ENCODE results near the gene GNB1. TPM values are rescaled to one million over a fixed set of nuclear protein-coding genes. Genes with fewer than 3 reads are reported as not detected.

The GNB1 gene
- total RNA-seq, 1 experiment from 2014 or later: 400 TPM

GRCh38 chr1:1877865-1878436 lies 12.9 kb downstream of the GNB1 start:
- DNase-seq: no peak
- Mint-ChIP-seq H3K27me3 (ENCODE audit: low read depth) (no peaks in the 10 kb centered on the region), H3K27ac (peak overlapping the region in 1 of 3 experiments; percentile 39; a peak in 2 of 7 replicates), H3K4me3 (no peak overlapping the region), H3K4me1 (peaks cover 38 to 48% of the 10 kb centered on the region in 2 experiments), H3K36me3 (ENCODE audit: insufficient read depth in 1 of 3, low read depth in 3 of 3) (peaks cover 45 to 47% (median 45%) of the 10 kb centered on the region in 3 experiments), H3K9me3 (peaks cover 8 to 12% of the 10 kb centered on the region in 2 experiments; a peak in 4 of 5 replicates)
- Histone ChIP-seq H3K23me2 (ENCODE audit: insufficient read length, low read depth, low read length, poor library complexity, severe bottlenecking) (no peaks in the 10 kb centered on the region), H3K79me2 (ENCODE audit: insufficient read depth, low read length) (peaks cover 79% of the 10 kb centered on the region), H3K56ac (ENCODE audit: insufficient read length, low read depth, low read length) (no peak overlapping the region), H4K20me1 (ENCODE audit: control insufficient read depth, insufficient read depth, insufficient read length) (peaks cover 3% of the 10 kb centered on the region), H2BK20ac (ENCODE audit: low read depth, low read length, poor library complexity, severe bottlenecking) (no peak overlapping the region), H4K8ac (replicated peaks; ENCODE audit: insufficient read length, low read depth, low read length) (no peak overlapping the region), H3K23ac (ENCODE audit: insufficient read length, low read depth, low read length) (no peak overlapping the region), H2BK5ac (ENCODE audit: insufficient read length, low read length) (no peak overlapping the region), H3K4me2 (ENCODE audit: insufficient read depth, insufficient read length, low read length) (no peak overlapping the region), H3K79me1 (ENCODE audit: insufficient read depth, low read depth, low read length, poor library complexity, severe bottlenecking) (peaks cover 5% of the 10 kb centered on the region), H3T11ph (ENCODE audit: low read length) (no peak overlapping the region), H3K27me3 (ENCODE audit: insufficient read depth, low read length) (no peaks in the 10 kb centered on the region), H2AFZ (ENCODE audit: low read length) (no peak overlapping the region), H3K18ac (ENCODE audit: insufficient read length, low read depth, low read length) (no peak overlapping the region), H2BK15ac (ENCODE audit: low read depth, low read length) (no peak overlapping the region), H3K14ac (ENCODE audit: insufficient read depth, low read length) (no peak overlapping the region), H2AK5ac (ENCODE audit: insufficient read length, low read length) (no peak overlapping the region), H3K4me1 (ENCODE audit: insufficient read depth, low read length) (no peaks in the 10 kb centered on the region; the same call in 1 of the 2 replicates), H3K4ac (ENCODE audit: low read depth, low read length) (no peak overlapping the region), H2BK12ac (ENCODE audit: insufficient read length, low read depth, low read length) (no peak overlapping the region), H2BK120ac (ENCODE audit: low read depth, low read length, poor library complexity, severe bottlenecking) (no peak overlapping the region), H3K9me3 (ENCODE audit: control insufficient read depth, low read depth, low read length) (no peaks in the 10 kb centered on the region), H4K91ac (ENCODE audit: insufficient read length, low read depth, low read length) (no peak overlapping the region), H3K27ac (ENCODE audit: insufficient read length, low read depth, low read length) (no peak overlapping the region), H4K5ac (ENCODE audit: insufficient read length, low read depth, low read length) (no peak overlapping the region), H3K9ac (ENCODE audit: extremely low read depth, insufficient read length, low read length) (no peak overlapping the region)
- no CpG with 5 or more reads among the region's 5 CpGs for WGBS (ENCODE audit: extremely low coverage, insufficient read length, low lambda C conversion rate)
- TF ChIP-seq CTCF (conservative IDR thresholded peaks at IDR 0.05): no peak

All from H9 (cell line).